Sigmoid colon (tissue), 4 donors: ENCODE measurements around the gene NOX1.

Experiments
- EP300 ChIP-seq, 4 donors: sonication (generic); formaldehyde crosslinking; IDR thresholded peaks; one replicate each; pipeline ENCODE4 v1.6.1; 2017; ENCODE audit warnings: antibody characterized with exemption in 4 of 4
- POLR2AphosphoS5 ChIP-seq, 4 donors: sonication (generic); formaldehyde crosslinking; IDR thresholded peaks; one replicate each; pipeline ENCODE4 v1.6.1; 2017; ENCODE audit warnings: antibody characterized with exemption in 4 of 4
- TF ChIP-seq, protein P1 (sequence below), 4 experiments: fragments of 450-650 bp in 3 of 4; fragments of 200-600 bp in 1 of 4; IDR thresholded peaks; one replicate each; pipeline ENCODE4 v1.5.1; 2016 to 2019; ENCODE audit warnings: antibody characterized with exemption in 4 of 4, mild to moderate bottlenecking in 3 of 4, moderate library complexity in 2 of 4

DNA sequence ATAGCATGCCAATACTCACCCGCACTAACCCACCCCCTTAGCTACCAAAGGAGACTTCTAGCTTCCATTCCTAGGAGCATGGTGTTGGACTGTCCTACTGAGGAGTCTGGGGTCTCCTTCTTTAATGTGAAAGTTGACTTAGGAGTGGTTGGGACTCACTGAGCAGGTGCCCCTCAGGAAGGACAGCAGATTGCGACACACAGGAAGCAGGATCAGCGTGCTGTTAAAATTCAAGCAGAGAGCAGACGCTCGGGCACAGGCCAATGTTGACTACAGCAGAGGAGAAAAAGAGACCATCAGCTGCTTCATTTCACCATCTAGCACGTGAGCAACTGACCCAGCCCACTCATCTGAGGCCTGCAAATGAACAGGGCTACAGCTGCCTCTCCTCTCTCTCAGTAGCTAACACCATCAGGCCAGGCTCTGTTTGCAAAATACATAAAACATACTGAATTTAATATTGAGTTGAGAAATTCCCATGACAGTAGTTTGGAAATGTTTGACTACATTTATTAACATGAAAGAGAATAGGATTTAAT, 10.8 kb downstream of the NOX1 start:
- TF ChIP-seq, protein P1, sequence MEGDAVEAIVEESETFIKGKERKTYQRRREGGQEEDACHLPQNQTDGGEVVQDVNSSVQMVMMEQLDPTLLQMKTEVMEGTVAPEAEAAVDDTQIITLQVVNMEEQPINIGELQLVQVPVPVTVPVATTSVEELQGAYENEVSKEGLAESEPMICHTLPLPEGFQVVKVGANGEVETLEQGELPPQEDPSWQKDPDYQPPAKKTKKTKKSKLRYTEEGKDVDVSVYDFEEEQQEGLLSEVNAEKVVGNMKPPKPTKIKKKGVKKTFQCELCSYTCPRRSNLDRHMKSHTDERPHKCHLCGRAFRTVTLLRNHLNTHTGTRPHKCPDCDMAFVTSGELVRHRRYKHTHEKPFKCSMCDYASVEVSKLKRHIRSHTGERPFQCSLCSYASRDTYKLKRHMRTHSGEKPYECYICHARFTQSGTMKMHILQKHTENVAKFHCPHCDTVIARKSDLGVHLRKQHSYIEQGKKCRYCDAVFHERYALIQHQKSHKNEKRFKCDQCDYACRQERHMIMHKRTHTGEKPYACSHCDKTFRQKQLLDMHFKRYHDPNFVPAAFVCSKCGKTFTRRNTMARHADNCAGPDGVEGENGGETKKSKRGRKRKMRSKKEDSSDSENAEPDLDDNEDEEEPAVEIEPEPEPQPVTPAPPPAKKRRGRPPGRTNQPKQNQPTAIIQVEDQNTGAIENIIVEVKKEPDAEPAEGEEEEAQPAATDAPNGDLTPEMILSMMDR (IDR thresholded peaks at IDR 0.05), result no peak
- peak in 1 of 4 donors; percentile 32 for TF ChIP-seq POLR2AphosphoS5 (IDR thresholded peaks at IDR 0.05)
- no peak for TF ChIP-seq EP300 (IDR thresholded peaks at IDR 0.05)
